GM19468 (cell line): ENCODE measurements around the gene IL22RA1.

ENCODE experiments used
- ATAC-seq: cut with Tn5 transposase; IDR thresholded peaks from one replicate; pipeline ENCODE4 v1.9.1; 2021; ENCODE audit warnings: mild to moderate bottlenecking, moderate library complexity, moderate number of reproducible peaks; ENCODE audit not compliant: unreplicated experiment; ENCODE audit errors: extremely low read depth

Gene IL22RA1, protein sequence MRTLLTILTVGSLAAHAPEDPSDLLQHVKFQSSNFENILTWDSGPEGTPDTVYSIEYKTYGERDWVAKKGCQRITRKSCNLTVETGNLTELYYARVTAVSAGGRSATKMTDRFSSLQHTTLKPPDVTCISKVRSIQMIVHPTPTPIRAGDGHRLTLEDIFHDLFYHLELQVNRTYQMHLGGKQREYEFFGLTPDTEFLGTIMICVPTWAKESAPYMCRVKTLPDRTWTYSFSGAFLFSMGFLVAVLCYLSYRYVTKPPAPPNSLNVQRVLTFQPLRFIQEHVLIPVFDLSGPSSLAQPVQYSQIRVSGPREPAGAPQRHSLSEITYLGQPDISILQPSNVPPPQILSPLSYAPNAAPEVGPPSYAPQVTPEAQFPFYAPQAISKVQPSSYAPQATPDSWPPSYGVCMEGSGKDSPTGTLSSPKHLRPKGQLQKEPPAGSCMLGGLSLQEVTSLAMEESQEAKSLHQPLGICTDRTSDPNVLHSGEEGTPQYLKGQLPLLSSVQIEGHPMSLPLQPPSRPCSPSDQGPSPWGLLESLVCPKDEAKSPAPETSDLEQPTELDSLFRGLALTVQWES

GRCh38 chr1:24142546-24143534 is at the start of gene IL22RA1:
TSS of gene IL22RA1 (minus strand) at chr1:24143140. CDS start at chr1:24143082, 58 bp downstream.
- no peak for ATAC-seq

DNA sequence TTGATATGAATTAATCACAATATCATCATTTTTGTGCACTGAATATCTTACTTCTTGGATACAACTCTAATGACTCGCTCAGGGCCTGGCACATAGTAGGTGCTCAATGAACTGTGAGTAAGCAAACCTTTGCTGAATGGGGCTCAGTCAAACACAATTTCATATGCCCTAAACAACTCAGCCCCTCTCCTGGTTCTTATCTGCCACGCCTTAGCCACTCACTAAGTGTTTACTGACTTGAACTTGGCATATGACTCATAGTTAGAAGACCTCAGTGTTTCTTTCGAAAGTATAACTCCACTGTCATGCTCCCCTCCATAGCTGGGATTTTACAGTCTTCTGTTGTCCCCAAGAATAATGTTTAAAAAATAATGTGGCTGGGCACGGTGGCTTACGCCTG is 48.9 kb upstream of the IL22RA1 start:
- no peak for ATAC-seq

GRCh38 chr1:24190983-24191461 is 48.1 kb upstream of the IL22RA1 start:
- ATAC-seq = no peak

GRCh38 chr1:24189528-24189927 is 46.6 kb upstream of the IL22RA1 start:
- no peak for ATAC-seq

DNA sequence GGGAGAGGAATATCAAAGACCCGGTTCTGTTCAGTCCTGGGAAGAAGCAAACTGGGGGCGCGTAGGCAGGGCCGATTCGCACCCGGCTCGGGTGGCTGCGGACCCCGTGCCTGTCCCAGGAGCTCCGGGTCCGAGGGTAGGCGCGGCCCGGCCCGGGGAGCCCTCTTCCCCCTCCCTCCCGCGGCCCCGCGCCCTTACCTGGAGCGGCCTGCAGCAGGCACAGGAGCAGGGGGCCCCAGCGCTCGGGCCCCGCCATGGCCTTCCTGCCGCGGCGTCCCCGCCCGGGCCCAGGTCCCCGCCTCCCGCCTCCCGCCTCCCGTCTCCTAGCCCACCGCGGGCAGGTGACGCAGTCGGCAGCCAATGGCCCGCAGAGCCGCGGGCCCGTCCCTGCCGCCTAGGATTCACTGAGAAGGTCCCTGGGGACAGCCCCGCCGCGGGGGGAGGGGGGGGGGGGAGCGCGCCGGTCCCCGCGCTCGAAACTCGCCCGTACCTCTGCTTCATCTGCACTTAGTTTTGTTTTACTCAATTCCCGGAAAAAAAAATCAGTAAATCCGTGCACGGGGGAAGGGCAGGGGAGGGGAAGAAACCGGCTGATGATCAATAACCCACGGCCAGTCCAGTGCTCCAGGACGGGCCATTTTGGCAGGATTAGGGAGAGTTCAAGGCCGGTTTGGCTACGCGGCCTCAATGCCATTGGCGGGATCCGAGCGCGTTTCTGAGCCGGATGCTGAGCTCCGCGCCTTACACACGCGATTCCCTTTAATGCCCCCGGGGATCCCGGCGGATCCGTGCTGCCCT is 44.3 kb upstream of the IL22RA1 start, which contains the start of gene IFNLR1:
Gene IFNLR1 (minus strand): TSS at position 297 of the 798 bp plus-strand sequence. CDS start 41 bp downstream, at position 256.
- ATAC-seq = no peak

DNA sequence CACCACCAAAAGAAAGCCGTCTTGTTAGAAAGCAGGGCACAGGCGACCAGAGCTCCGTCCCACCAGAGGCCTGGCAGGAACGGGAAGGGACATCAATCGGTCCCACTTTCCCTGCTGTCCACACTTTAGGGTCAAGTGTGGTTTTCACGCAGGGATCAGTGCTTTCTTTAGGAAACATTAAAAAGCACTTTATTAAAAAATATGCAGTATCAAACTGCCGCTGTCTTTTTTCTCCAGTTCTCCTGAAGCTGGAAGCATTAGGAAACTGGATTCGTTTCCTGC is 43.7 kb upstream of the IL22RA1 start:
- ATAC-seq = no peak

GRCh38 chr1:24186031-24186710 is 43.2 kb upstream of the IL22RA1 start:
- no peak for ATAC-seq

- ATAC-seq = no peak
These were observed 42.1 kb upstream of the IL22RA1 start for GRCh38 chr1:24185076-24185475.

GRCh38 chr1:24182061-24182460 is 39.1 kb upstream of the IL22RA1 start:
- ATAC-seq = no peak

DNA sequence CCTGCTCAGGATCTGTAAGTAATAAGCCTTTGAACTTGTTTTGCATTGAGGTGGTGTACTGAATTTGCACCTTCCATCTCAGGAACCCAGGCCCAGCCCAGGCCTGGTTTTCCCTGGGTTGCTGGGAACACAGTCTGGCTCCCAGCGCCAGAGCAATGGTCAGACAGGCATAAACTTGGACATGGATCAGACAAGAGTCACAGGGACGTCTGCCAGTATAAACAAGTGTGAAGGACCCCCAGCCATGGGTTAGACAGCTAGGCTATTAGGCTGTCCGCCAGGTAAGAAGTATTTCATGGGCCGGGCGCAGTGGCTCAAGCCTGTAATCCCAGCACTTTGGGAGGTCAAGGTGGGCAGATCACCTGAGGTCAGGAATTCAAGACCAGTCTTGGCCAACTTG is 38.7 kb upstream of the IL22RA1 start:
- no peak for ATAC-seq

DNA sequence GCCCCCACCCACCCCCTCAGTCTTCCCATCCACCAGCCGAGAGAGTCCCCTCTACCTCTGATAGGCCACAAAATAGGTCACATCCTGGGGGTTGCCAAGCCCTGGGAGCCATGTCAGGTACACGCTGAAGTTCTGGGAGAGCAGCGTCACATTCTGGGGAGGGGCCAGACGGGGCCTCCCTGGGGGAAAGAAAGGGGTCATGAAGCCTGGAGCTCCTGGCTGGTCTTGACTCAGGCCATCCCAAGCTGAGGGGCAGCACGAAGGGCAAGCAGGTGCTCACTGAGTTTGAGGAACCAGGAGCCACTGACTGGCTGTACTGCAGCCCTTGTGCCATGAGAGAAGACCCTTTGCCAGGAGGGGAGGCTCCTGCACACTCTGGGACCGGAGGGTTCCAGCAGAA is 37.7 kb upstream of the IL22RA1 start:
- no peak for ATAC-seq

DNA sequence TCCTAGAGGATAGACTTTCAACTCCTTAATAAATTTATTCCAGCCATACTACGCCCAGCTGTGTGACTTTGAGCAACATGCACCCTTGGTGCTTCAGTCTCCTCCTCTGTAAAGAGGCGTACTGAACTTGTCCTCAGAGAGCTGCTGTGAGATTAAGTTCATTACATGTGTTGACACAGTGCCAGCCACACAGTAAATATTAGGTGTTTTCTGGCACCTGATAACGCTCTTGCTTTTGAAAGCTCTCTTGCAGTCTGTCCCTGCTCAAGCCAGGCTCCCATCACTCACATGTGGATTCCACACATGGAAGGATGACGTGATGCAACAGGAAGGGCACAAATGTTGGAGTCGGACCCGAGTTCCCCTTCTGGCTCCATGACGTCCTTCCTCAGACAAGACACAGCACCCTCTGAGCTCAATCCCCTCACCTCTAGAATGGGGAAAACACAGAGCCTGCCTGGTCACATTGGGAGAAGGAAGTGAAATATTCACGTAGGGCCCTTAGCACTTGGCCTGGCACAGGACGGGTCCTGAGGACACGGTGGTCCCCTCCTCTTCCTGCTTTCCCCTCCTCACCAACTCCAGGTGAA is 36.4 kb upstream of the IL22RA1 start:
- ATAC-seq = no peak

GRCh38 chr1:24178407-24178806 is 35.5 kb upstream of the IL22RA1 start:
- no peak for ATAC-seq

DNA sequence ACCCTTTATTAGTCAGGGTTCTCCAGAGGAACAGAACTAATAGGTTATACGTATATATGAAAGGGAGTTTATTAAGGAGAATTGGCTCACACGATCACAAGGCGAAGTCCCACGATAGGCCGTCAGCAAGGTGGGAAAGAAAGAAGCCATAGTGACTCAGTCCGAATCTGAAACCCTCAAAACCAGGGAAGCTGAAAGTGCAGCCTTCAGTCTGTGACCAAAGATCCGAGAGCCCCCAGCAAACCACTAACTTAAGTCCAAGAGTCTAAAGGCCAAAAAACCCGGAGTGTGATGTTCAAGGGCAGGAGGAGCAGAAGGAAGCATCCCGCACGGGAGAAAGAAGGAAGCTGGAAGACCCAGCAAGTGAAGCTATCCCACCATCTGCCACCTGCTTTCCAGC is 34.2 kb upstream of the IL22RA1 start:
- no peak for ATAC-seq

DNA sequence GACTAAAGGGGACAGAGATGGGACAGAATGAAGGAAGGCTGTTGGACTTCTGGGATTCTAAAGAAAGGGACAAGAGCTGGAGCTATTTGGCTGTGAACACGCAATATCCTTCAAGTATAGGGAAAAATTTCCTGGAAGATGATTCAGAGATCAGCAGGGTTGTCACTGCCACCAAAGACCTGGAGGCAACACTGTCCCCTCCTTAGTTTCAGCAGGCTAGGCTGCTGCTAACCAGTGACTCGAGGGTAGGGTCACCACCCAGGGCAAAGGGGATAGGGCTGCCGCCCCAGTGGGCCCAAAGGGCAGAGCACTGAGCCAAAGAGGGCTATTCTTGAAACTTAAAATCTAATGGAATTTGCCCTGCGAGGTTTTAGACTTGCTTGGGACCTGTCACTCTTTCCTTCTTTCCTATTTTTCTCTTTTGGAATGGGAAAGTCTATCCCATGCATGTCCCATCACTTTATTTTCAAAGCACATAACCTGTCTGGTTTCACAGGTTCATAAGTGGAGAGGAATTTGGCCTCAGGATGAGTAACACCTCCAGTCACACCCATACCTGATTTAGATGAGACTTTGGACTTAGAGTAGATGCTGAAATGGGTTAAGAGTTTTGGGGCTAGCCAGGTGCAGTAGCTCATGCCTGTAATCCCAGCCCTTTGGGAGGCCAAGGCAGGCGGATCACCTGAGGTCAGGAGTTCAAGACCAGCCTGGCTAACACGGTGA is 32.3 kb upstream of the IL22RA1 start:
- no peak for ATAC-seq

DNA sequence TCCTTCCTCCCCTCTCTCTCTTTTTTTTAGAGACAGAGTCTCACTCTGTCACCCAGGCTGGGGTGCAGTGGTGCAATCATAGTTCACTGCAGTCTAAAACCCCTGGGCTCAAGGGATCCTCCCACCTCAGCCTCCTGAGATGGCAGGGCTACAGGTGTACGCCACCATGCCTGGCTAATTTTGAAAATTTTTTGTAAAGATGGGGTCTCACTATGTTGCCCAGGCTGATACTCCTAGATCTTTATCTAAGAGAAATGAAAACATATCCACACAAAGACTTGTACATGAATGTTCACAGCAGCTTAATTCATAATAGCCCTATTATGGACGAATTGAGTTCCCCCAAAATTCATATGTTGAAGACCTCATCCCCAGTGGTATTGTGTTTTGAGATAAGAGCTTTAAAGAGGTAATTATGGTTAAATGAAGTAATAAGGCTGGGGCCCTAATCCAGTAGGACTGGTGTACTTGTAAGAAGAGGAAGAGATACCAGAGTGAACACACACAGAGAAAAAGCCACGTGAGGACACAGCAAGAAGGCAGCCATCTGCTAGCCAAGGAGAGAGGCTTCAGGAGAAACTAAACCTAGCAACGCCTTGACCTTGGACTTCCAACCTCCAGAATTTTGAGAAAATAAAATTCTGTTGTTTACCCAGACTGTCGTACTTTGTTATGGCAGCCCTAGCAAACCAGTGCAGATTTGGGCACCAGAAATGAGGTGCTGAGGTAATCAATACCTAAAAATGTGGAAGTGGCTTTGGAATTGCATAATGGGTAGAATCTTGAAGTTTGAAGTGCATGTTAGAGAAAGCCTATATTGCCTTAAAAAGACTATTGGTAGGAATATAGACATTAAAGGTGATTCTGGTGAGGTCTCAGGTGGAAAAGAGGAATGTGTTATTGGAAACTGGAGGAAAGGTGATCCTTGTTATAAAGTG is 31.0 kb upstream of the IL22RA1 start:
- no peak for ATAC-seq

GRCh38 chr1:24172598-24172997 is 29.7 kb upstream of the IL22RA1 start:
- ATAC-seq = no peak
